Omental fat pad (tissue), 4 donors: ENCODE measurements around the gene MGAT4A. TPM values are rescaled to one million over a fixed set of nuclear protein-coding genes. Genes with fewer than 3 reads are reported as not detected.

Experiments used
- ATAC-seq: fragments of 150-250 bp; one replicate; pipeline ENCODE4 v1.9.1; 2016; ENCODE audit warnings: mild to moderate bottlenecking, moderate library complexity; ENCODE audit not compliant: low FRiP score
- DNase-seq: peaks from one replicate; pipeline ENCODE4 v3.0.0-alpha.2; 2019; ENCODE audit warnings: low spot score
- CTCF ChIP-seq, 3 donors: fragments of 450-650 bp; IDR thresholded peaks; one replicate each; pipeline ENCODE4 v1.5.1; 2016 to 2017; ENCODE audit warnings: antibody characterized with exemption in 3 of 3, mild to moderate bottlenecking in 3 of 3, moderate library complexity in 2 of 3
- total RNA-seq, 4 donors: library from RNA; depleted of rRNA; stranded (reverse); fragments of >200 nt; gene quantifications; one replicate each; pipeline ENCODE4 v1.1.0, GENCODE V29; 2016

The MGAT4A gene
- total RNA-seq, 4 donors from 2014 or later, result 20.1 to 93.7 (median 43.2) TPM

GRCh38 chr2:98704499-98705332 lies 26.2 kb downstream of the MGAT4A start:
- ATAC-seq (no peak), DNase-seq (no peak)
- TF ChIP-seq CTCF (IDR thresholded peaks at IDR 0.05), result no peak

- no peak for TF ChIP-seq CTCF (IDR thresholded peaks at IDR 0.05)
- ATAC-seq (no peak), DNase-seq (no peak)
These were observed 27.2 kb downstream of the MGAT4A start for GRCh38 chr2:98703738-98704137.

- DNase-seq (no peak), ATAC-seq (no peak)
- TF ChIP-seq CTCF (IDR thresholded peaks at IDR 0.05), result no peak
These were observed 27.9 kb downstream of the MGAT4A start for GRCh38 chr2:98702858-98703620.

DNA sequence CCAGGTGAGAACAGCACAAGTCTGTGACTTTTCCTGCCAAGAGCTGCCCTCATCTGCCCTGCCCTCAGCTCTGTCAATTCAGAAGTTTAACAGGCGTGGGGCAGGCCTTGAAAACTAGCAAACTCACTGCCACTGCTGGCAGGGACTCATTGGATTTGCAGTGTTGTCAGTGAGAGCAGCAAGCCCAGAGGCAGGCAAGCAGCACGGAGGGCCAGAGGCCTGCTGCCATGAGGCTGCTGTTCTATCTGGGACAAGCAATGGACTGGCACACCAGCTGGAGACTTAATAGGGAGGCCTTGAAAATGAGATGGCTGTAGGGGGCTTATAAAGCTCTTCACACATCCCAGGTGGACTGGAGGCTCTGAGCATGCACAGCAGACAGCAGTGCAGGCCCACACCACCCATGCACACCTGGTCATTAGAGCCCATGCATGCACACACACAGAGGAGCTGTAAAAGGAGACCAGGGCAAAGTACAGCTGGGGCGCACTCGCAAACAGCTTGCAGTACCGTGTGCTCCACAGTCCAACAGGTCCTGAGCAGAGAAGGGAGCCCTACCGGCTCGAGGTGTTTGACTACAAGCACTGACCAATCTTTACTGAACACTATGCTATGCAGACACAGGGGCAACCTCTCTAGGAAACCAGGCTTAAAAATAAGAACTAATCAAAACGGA lies 28.7 kb downstream of the MGAT4A start:
- DNase-seq (no peak), ATAC-seq (no peak)
- TF ChIP-seq CTCF (IDR thresholded peaks at IDR 0.05), result no peak

GRCh38 chr2:98701230-98701629 lies 29.7 kb downstream of the MGAT4A start:
- no peak for TF ChIP-seq CTCF (IDR thresholded peaks at IDR 0.05)
- DNase-seq (no peak), ATAC-seq (peak; percentile 91)

GRCh38 chr2:98698896-98699295 lies 32.0 kb downstream of the MGAT4A start:
- DNase-seq (no peak), ATAC-seq (no peak)
- no peak for TF ChIP-seq CTCF (IDR thresholded peaks at IDR 0.05)
